HG03571 (cell line): ENCODE measurements around the gene RAB30.

Experiments used
- ATAC-seq: cut with Tn5 transposase; IDR thresholded peaks from one replicate; pipeline ENCODE4 v1.9.1; 2021; ENCODE audit not compliant: unreplicated experiment

The RAB30 gene

DNA sequence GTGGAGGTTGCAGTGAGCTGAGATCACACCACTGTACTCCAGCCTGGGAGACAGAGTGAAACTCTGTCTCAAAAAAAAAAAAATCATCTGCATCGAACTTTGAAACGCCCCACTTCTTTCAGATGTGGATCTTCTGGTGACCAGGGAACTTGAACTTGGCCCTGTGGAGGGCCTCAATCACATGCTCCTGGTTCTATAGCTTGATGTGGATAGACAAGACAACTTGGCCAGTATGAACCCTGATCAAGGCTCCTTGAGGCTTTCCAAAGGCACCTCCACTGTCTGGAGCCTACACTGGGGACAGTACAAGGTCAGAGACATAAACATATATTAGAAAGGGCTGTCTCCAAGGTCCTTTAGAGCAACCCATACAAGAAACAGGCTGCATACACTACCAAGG is 30.6 kb downstream of the RAB30 start:
- ATAC-seq: no peak

DNA sequence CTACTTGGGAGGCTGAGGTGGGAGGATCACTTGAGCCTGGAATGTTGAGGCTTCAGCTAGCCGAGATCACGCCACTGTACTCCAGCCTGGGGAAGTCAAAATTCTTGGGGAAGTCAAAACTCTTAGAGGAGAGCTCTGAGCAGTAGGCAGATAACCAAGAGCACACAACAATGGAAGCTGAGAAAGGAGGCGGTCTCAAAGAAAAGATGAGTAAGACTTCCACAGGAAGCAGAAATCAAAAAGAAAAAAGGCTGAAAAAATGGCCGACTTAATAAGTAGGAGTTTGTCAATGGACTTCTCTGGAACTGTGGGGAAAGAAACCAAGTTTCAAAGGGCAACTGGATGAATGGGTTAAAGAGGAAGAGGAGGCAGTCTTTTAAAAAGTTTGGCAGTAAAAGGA is 32.1 kb downstream of the RAB30 start:
- ATAC-seq: no peak

DNA sequence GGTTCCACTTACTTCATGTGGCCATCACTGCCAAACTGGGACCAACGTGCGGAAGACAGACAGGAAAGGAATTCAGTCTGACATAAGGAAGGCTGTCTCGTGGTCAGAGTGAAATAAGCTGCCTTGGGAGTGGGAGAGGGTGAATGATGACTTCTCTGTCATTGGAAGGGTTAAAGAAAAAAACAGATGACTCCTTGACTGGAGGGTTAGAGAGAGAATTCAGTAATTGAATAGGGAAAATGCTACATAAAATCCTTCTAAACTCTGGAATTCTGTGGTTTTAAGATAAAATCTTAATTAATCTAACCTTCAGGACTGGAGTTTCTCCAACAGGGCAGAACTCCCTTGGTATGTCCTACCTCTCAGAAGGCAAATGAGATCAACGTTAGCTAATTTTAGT is 33.8 kb downstream of the RAB30 start:
- ATAC-seq: no peak

DNA sequence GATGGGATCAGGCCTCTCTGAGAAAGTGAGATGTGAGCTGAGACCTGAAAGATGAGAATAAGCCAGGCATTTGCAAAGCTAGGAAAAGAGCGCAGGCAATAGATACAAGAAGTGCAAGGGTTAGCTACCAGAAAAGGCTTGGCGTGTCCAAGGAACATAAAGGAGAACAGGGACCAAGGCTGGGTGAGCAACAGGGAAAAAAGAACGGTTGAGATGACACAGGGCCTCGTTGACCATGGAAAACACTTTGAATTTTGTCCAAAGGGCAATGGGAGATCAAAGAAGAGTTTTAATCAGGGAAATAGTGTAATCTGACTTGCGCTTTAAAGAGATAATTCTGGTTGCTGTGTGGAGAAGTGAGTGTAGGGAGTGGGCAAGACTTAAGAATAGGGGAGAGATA is 35.0 kb downstream of the RAB30 start:
- no peak for ATAC-seq

DNA sequence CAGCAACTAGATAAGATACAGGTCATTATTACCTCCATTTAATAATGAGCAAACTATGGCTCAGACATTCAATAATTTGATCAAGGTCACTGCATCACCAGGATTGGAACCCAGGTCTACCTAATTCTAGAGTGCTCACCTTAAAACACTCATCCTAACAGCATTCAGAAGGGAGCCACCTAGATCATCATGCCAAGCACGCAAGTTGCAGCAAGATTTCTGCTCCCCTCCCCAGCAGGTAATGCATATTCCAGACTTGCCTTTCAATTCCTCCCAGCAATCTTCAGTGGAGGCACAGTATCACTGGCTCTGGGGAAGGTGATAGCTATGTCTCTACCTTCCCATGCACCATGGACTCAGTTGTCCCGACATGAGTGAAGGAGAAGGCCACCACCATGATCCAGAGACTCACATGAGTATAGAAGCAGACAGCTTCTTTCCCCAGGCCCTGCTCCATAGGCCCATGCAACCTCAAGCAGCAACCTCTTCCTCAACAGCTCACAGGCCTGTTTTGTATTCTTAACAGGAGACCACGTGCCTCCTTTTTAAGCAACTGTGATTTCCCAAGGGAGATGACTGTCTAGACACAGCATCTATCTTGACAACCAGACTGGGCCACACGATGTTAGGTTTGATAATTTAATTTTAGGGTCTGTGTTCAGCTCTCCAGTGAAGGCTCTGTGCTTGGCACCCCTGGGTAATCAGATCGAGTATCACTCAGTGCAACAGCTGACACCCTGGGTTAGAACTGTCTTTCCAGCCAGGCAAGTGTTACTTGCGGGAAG is 36.4 kb downstream of the RAB30 start:
- peak; percentile 71 for ATAC-seq

DNA sequence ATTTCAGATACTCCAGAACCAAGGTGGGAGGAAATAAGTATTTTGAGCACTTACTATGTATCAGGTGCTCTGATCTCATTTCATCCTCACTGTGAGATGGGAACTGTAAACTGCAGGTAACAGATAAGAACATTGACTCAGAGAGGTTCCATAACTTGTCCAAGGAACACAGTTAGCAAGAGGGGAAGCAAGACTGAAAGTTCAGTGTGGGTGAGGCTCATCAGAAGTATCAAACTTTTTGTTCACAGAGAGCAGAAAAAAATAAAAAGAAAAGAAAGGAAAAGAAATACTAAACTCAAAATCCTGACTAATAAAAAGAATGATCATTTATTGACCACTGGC is 37.1 kb downstream of the RAB30 start:
- no peak for ATAC-seq

DNA sequence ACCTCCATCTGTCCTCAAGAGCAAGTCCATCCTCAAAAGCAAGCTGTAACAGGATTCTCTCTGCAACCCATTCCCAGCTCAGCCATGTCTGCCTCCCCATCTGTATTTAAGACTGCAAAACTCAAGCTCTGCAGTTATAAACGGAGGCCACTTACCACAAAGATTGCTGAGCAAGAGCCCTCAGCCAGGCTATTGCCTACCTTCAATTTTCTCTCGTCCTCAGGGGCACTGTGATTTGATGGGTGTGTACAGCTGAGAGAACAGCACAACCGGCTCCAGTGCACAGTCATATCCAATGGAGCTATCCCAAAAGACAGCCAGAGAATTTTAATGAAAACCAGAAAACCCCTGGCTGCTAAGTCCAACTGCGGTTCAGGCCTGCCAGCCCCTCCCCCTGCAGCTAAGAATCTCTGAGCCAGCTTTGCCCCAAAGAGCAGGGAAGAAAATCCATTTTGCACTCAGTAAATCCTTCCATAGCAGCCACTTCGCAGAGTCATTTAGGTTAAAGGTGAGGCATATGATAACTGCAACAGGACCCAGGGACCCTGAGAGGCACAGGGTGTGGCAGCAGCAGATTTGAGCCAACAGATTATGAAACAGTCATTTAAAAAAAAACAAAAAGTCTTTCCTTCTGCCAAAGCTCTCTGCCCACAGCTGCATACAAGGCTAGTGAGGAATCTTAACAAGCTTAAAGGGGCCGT is 37.6 kb downstream of the RAB30 start:
- no peak for ATAC-seq

DNA sequence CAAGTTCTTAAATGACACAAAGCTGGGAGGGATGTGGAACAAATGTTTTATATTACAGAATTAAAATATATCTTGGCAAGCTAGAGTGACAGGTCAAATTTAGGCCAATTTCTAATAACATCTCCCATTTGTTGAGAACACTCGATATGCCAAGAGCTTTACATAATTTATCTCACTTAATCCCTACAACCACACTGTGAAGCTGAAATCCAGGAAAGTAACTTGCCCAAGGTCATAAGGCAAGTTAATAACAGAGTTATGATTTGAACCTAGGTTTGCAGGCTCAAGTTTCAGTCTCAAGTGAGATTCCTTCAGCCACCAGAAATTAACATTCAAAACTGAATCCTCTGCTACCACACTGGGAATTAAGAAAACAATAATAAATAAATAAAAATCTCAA is 38.3 kb downstream of the RAB30 start:
- ATAC-seq: no peak

DNA sequence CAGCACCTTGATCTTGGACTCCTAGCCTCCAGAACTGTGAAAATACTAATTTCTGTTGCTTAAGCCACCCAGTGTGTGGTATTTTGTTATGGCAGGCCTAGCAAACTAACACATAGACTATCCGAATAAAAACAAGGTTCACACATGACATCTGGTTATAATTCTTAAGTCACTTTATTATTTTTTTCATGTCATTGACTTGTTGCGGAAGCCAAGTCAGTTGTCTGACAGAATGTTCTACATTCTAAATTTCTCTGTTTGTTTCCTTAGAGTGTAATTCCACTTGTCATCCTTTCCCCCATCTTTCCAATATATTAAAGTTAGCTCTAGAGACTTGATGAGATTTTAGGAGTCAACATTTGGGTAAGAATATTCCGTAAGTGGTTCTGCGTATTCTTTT is 40.6 kb downstream of the RAB30 start:
- no peak for ATAC-seq

DNA sequence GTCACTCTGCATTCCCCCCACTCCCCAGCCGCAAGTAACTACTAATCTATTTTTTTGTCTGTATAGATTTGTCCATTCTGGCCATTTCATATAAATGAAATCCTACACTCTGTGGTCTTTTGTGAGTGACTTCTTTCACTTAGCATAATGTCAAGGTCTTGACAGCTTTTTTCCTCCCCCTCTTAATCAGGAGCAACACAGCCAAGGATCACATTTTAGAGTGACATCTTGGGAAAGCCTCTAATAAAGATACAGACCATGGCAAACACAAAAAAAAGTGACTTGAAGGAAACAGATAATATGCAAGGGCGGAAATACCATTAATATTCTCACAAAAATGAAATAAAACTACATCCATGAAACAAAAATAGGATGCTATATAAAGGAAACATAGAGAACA is 43.9 kb downstream of the RAB30 start:
- no peak for ATAC-seq

DNA sequence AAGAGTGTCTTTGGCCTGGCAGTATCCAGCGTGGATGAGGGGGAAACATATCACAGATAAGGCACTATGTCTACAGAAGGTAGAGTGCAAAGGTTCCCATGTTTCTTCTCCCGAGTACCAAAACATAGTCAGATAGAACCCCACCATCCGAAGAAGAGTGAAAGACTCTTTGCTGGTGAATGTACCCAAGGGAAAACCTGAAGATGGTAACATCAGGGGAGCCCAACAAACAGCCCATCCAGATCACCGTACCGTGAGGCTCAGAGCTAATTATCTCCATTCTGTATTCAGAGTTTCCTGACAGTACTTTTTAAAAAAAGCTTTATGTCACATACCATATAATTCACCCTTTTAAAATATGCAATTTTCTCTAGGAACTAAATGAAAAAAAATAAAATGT is 44.4 kb downstream of the RAB30 start:
- ATAC-seq: no peak

DNA sequence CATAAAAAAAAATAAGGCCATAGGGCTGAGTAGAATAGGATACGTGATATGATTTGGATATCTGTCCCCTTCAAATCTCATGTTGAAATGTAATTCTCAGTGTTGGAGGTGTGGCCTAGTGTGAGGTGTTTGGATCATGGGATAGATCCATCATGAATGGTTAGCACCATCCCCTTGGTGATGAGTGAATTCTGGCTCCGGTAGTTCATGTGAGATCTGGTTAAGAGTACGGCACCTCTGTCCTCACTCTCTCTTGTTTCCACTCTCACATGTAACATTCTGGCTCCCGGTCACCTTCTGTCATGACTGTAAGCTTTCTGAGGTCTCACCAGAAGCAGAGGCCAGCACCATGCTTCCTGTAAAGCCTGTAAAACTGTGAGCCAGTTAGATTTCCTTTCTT is 45.5 kb downstream of the RAB30 start:
- no peak for ATAC-seq

DNA sequence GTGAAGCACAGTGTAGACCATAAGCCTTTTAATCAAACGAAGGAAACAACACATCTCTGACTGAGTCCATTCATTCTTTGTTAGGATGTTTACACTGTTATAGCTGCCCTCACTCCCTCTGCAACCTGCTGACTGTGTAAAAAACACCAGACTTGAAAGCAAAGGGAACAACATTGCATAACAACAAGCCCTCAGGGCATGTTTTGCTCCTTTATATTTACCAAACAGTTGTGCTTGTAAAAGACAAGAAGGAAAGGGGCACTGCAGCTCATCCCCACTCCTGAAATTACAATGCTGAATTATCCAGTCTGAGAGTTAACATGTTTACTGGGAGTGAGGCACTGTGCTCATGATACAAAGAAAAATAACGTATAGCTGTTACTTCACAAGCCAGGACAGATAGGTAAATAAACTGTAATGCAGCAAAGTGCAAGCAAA is 46.4 kb downstream of the RAB30 start:
- ATAC-seq: no peak

DNA sequence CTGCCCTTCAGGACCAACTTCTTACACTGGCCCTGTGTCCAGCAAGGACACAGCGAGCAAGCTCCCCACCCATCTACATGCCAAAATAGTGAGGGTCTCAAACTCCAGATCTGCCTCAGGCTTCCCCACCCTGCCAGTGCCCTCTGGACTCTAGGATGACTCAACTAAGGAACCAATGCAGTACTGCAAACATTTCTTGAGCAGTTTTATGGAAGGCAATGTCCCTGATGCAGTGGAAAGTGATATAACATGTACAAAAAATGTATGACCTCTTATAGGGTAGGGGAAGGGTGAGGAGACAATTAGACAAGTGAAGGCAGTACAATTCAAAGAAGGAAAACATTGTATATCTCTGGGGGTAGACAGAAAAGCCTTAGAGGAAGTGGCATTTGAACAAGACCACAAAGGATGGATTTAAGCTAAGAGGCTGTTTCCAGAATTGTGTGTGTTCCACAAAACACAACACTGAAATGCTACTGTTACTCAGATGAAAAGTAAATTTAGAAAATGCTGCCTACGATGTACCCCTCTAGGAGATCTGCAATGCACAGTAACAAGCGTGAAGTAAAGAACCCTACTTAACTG is 47.3 kb downstream of the RAB30 start:
- ATAC-seq: no peak

DNA sequence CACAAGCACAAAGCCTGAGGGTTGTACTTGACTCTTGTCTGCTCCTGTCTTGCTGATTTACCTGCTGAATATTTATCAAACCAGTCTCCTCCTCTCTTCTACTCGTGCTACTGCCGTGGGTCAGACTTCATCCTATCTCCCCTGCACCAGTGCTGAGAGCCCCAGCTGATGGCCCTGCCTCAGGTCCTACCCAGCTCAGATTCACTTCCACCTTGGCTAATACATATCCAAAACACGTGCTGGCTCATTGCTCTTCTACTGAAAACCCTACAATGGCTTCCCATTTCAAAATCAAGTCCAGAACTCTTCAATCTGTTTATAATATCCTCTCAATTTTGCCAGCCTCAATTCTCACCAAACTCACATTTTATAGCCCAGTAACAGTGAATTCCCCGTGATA is 48.3 kb downstream of the RAB30 start:
- no peak for ATAC-seq

DNA sequence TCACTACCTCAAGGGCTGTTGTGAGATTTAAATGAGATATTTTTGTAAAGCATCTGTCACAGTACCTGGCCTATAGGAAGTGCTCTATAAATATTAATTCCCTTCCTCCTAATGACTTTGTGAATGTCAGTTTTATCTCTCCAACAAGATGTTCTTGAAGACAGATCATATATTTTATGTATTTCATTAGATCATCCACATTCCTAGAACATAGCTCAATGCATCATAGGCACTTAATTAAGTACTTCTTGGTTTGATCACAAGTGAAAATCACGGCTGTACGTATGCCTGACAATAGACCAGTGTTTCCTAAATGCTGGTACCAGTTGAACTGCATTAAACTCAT is 49.9 kb downstream of the RAB30 start:
- no peak for ATAC-seq

DNA sequence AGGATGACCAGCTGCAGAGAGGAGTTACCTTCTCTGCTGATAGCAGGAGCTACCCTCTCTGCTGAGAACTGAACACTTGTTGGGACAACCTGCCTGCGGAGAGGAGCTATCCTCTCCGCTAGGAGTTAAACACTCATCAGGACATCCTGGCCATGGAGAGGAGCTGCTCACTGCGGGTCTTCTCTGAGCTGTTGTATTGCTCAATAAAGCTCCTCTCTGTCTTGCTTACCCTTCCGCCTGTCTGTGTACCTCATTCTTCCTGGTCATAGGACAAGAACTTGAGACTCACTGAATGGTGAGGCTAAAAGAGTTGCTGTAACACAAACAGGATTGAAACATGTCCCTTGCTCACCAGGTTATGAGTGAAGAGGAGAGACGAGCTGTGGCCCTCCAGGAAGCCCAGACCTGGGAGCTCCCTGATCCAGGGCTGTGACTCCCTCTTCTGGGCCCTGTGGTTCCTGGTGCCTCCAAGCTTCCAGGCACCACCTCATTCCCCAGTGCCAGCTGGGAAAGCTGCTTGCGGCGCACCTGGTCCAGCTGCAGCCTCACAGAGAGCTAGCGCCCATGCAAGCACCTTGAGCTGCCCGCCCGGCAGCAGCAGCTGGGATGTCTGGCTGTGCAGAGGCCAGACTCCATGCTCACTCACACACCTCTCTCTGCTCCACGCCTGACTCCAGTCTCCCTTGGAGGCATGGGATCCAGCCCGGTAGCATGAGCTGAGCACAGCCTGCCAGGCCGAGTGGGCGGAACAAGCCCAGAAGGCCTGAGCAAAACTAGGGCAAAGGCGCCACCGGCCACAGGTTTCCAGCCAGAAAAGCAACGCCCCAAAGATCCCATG is 50.5 kb downstream of the RAB30 start:
- no peak for ATAC-seq

DNA sequence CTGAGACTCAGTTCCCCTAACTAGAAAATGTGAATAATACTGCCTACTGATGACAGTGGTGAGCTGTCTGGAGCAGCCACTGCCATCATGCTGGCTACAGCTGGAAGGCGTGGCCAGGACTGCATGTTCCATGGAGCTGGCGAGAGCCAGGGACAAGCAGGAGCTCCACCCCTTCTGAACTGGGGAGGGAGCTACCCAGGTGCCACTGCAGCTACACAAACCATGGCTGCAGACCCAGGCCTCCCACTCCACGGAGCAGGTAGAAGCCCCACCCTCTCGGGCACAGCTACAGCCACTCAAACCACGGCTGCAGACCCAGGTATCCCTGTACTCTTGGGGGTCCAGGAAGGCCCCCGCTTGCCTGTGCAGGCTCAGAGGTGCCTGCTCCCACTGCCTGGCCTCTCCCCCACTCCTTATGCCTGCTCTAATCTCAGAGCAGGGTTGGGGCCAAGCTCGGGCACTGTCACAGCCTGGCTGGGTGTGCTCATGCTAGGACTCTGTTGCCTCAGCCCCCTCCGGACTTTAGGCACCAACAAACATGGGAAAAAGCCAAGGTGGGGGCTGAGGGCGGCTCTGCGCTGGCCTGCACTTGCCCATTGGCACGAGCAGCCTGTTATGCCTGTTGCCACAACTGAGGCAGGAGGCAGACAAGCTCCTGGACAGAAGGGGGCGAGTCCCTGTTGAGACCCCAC is 51.7 kb downstream of the RAB30 start:
- no peak for ATAC-seq

DNA sequence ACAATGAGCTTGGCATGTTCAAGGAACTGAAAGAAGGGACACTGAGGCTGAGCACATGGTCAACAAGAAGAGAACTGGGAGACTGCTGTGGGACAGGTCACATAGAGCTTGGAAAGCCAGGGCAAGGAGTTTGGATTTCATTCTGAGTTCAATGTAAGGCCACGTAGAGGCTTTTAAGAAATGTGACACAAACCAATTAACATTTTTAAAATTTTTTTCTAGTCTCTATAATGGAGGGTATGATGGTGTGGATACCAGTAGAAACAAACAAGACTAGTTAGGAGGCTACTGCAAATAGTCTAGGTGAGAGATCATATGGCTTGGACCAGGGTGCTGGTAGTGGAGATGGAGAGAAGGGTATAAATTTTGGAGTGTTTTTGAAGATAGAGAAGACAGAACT is 56.7 kb downstream of the RAB30 start:
- no peak for ATAC-seq

DNA sequence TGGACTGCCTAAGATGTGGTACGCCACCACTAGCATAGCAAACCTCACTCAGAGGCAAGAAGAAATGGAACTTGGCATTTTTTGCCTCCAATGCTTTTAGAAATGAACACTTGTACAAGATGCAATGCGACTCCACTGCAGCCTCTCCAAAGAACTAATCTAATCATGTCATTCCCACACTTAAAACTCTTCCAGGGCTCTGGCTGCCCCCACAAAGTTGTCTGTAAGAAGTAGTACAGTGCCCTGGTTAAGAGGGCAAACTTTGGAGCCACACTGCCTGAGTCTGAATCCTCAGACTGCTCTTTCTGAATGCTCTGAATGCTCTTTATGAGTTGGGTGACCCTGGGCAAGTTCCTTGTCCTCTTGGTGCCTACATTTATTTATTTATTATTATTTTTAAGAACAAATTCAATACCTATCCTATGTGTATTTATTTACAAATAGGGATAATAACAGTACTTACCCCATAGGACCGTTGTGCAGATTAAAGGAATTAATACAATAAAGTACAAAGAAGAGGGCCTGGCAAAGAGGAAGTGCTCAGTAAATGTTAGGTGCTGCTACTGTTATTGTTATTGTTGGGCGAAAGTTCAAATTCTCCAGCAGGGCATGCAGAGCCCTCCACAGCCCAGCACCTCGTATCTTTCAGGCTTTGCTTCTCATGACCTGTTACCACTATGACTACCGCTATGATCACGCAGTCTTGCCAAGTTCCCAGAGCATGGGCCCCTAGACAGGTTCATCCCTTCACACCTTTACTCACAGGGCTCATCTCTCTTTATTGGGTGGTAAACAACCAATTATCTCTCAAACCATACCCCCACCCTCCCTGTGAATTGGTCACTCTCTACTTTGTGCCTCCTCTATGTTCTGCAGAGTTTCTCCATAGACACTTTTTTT is 59.3 kb downstream of the RAB30 start:
- ATAC-seq: no peak
